Liver (tissue), 9 donors: ENCODE results near the gene EPGN. TPM values are rescaled to one million over a fixed set of nuclear protein-coding genes. Genes with fewer than 3 reads are reported as not detected.

Source experiments
- DNase-seq: peaks from one replicate; pipeline ENCODE4 v3.0.0-alpha.2; 2017; ENCODE audit warnings: low spot score
- H3K27ac ChIP-seq, 2 donors: one replicate each; pipeline ENCODE4 v1.7.0; 2013; ENCODE audit warnings: inconsistent platforms in 2 of 2, low read length in 2 of 2, control low read depth in 1 of 2, low read depth in 1 of 2, mild to moderate bottlenecking in 1 of 2
- H3K27me3 ChIP-seq, 4 donors: one replicate each; pipeline versions ENCODE4 v1.6.1 to v1.7.0; 2013; ENCODE audit warnings: low read length in 3 of 4, inconsistent platforms in 1 of 4, mild to moderate bottlenecking in 1 of 4, moderate library complexity in 1 of 4; ENCODE audit not compliant: control insufficient read depth in 4 of 4, insufficient read depth in 4 of 4
- H3K36me3 ChIP-seq, 4 donors: one replicate each; pipeline versions ENCODE4 v1.6.1 to v1.7.0; 2013; ENCODE audit warnings: low read length in 3 of 4, mild to moderate bottlenecking in 3 of 4, low read depth in 1 of 4, moderate library complexity in 1 of 4; ENCODE audit not compliant: control insufficient read depth in 4 of 4, insufficient read depth in 3 of 4
- H3K4me1 ChIP-seq, 4 donors: one replicate each; pipeline versions ENCODE4 v1.6.1 to v1.7.0; 2013; ENCODE audit warnings: low read length in 3 of 4, mild to moderate bottlenecking in 3 of 4, moderate library complexity in 1 of 4; ENCODE audit not compliant: control insufficient read depth in 4 of 4, insufficient read depth in 4 of 4
- H3K4me3 ChIP-seq, 3 donors: one replicate each; pipeline versions ENCODE4 v1.6.1 to v1.7.0; 2013; ENCODE audit warnings: low read length in 3 of 3, control low read depth in 1 of 3, low read depth in 1 of 3, mild to moderate bottlenecking in 1 of 3
- H3K9ac ChIP-seq, 2 donors: one replicate each; pipeline ENCODE4 v1.7.0; 2013; ENCODE audit warnings: low read length in 2 of 2, mild to moderate bottlenecking in 2 of 2, moderate library complexity in 2 of 2, control low read depth in 1 of 2, low read depth in 1 of 2
- H3K9me3 ChIP-seq, 4 donors: one replicate each; pipeline versions ENCODE4 v1.6.1 to v1.7.0; 2013; ENCODE audit warnings: low read length in 3 of 4; ENCODE audit not compliant: control insufficient read depth in 4 of 4
- ATF3 ChIP-seq: IDR thresholded peaks from 2 replicates; pipeline ENCODE4 v1.6.1; 2016; ENCODE audit warnings: antibody characterized with exemption
- CTCF ChIP-seq: fragments of 150-350 bp; IDR thresholded peaks from 2 replicates; pipeline ENCODE4 v1.5.1; 2017; ENCODE audit warnings: improper control_type of control experiment, low read depth, low read length; ENCODE audit not compliant: missing input control
- EGR1 ChIP-seq, 2 donors: IDR thresholded peaks; 2 replicates each; pipeline ENCODE4 v1.6.1; 2016 to 2018; ENCODE audit warnings: antibody characterized with exemption in 2 of 2, low read depth in 2 of 2
- FOXA1 ChIP-seq: IDR thresholded peaks from 2 replicates; pipeline ENCODE4 v1.6.1; 2016; ENCODE audit warnings: antibody characterized with exemption
- FOXA2 ChIP-seq: IDR thresholded peaks from 2 replicates; pipeline ENCODE4 v1.6.1; 2016; ENCODE audit warnings: antibody characterized with exemption
- GABPA ChIP-seq, 2 donors: IDR thresholded peaks in 1 of 2; conservative IDR thresholded peaks in 1 of 2; 2 replicates each; pipeline ENCODE4 v1.6.1; 2016; ENCODE audit warnings: antibody characterized with exemption in 2 of 2, mild to moderate bottlenecking in 1 of 2, moderate library complexity in 1 of 2
- HNF4G ChIP-seq: IDR thresholded peaks from 2 replicates; pipeline ENCODE4 v1.6.1; 2016; ENCODE audit warnings: antibody characterized with exemption
- NR2F2 ChIP-seq: IDR thresholded peaks from 2 replicates; pipeline ENCODE4 v1.6.1; 2016; ENCODE audit warnings: antibody characterized with exemption
- RAD21 ChIP-seq, 2 donors: IDR thresholded peaks; 2 replicates each; pipeline ENCODE4 v1.6.1; 2016; ENCODE audit warnings: antibody characterized with exemption in 2 of 2, mild to moderate bottlenecking in 2 of 2
- REST ChIP-seq: IDR thresholded peaks from 2 replicates; pipeline ENCODE4 v1.6.1; 2016; ENCODE audit warnings: antibody characterized with exemption, mild to moderate bottlenecking
- RXRA ChIP-seq, 2 donors: IDR thresholded peaks; 2 replicates each; pipeline ENCODE4 v1.6.1; 2017 to 2018; ENCODE audit warnings: antibody characterized with exemption in 2 of 2, mild to moderate bottlenecking in 1 of 2
- SP1 ChIP-seq: IDR thresholded peaks from 2 replicates; pipeline ENCODE4 v1.6.1; 2018; ENCODE audit warnings: antibody characterized with exemption, mild to moderate bottlenecking
- TAF1 ChIP-seq: conservative IDR thresholded peaks from 2 replicates; pipeline ENCODE4 v1.6.1; 2016; ENCODE audit warnings: antibody characterized with exemption, mild to moderate bottlenecking
- YY1 ChIP-seq: IDR thresholded peaks from 2 replicates; pipeline ENCODE4 v1.6.1; 2016; ENCODE audit warnings: antibody characterized with exemption, mild to moderate bottlenecking
- ZBTB33 ChIP-seq: IDR thresholded peaks from 2 replicates; pipeline ENCODE4 v1.6.1; 2016; ENCODE audit warnings: antibody characterized with exemption
- polyA plus RNA-seq, 2 donors: library from polyadenylated mRNA; stranded (reverse) in 1 of 2; unstranded in 1 of 2; fragments of 200-250 nt in 1 of 2; fragments of >200 nt in 1 of 2; fragmentation: Nextera tagmentation in 1 of 2; extraction: Ambion mirVana in 1 of 2; gene quantifications; one replicate each; pipeline versions ENCODE4 v1.2.1 to v1.2.3, GENCODE V29; 2013 to 2015
- total RNA-seq, 2 donors: library from RNA; depleted of rRNA; stranded (reverse); fragments of >200 nt; gene quantifications; one replicate each; pipeline ENCODE4 v1.2.3, GENCODE V29; 2014
- donor health status: healthy.
- donor health status: healthy.
- donor health status: healthy.
- donor health status: healthy.
- donor health status: healthy.

Gene EPGN
- total and polyA plus RNA-seq, 4 donors, result 0.09 to 0.75 TPM; not detected in 2

GRCh38 chr4:74263551-74263950 lies 44.7 kb upstream of the EPGN start:
- Histone ChIP-seq H3K4me3 (no peak overlapping the region), H3K27me3 (no peaks in the 10 kb centered on the region), H3K9me3 (no peaks in the 10 kb centered on the region), H3K27ac (no peak overlapping the region), H3K36me3 (no peaks in the 10 kb centered on the region), H3K9ac (no peak overlapping the region), H3K4me1 (no peaks in the 10 kb centered on the region)
- DNase-seq, result no peak
- TF ChIP-seq RAD21 (IDR thresholded peaks at IDR 0.05), result no peak
- no peak for TF ChIP-seq FOXA1
- TF ChIP-seq EGR1 (IDR thresholded peaks at IDR 0.05; ENCODE audit: low read depth in 2 of 2), result no peak
- TF ChIP-seq ATF3, result no peak
- no peak for TF ChIP-seq SP1
- TF ChIP-seq RXRA (IDR thresholded peaks at IDR 0.05), result no peak

- Histone ChIP-seq H3K9ac (no peak overlapping the region), H3K27ac (no peak overlapping the region), H3K9me3 (no peaks in the 10 kb centered on the region), H3K36me3 (no peaks in the 10 kb centered on the region), H3K27me3 (no peaks in the 10 kb centered on the region), H3K4me1 (no peaks in the 10 kb centered on the region), H3K4me3 (no peak overlapping the region)
- TF ChIP-seq GABPA (IDR thresholded peaks at IDR 0.05 in 1 of 2, conservative IDR thresholded peaks at IDR 0.05 in 1 of 2) (no peak), YY1 (no peak), ATF3 (no peak), HNF4G (no peak), REST (no peak), RXRA (IDR thresholded peaks at IDR 0.05) (no peak)
- DNase-seq, result no peak
Observed at GRCh38 chr4:74266081-74266480, 42.2 kb upstream of the EPGN start.

GRCh38 chr4:74267998-74268606 lies 40.2 kb upstream of the EPGN start:
- Histone ChIP-seq H3K4me3 (no peak overlapping the region), H3K27me3 (no peaks in the 10 kb centered on the region), H3K9me3 (no peaks in the 10 kb centered on the region), H3K36me3 (no peaks in the 10 kb centered on the region), H3K9ac (no peak overlapping the region), H3K4me1 (no peaks in the 10 kb centered on the region), H3K27ac (no peak overlapping the region)
- no peak for TF ChIP-seq CTCF
- TF ChIP-seq ZBTB33, result no peak
- no peak for TF ChIP-seq GABPA (IDR thresholded peaks at IDR 0.05 in 1 of 2, conservative IDR thresholded peaks at IDR 0.05 in 1 of 2)
- no peak for TF ChIP-seq YY1
- no peak for TF ChIP-seq ATF3
- TF ChIP-seq TAF1, result no peak
- TF ChIP-seq FOXA2, result no peak
- no peak for TF ChIP-seq REST
- no peak for TF ChIP-seq RAD21 (IDR thresholded peaks at IDR 0.05)
- no peak for TF ChIP-seq SP1
- no peak for TF ChIP-seq NR2F2
- no peak for DNase-seq
